ENCODE data around the gene CELA2A.

Gene CELA2A

GRCh38 chr1:15449567-15449966, 7.0 kb upstream of the CELA2A start:
- Histone ChIP-seq H3K23ac (ENCODE audit: low read length in 2 of 2) (peak overlapping the region in 1 of 2 experiments; percentile 9), H3K4ac (ENCODE audit: low read depth in 1 of 2, low read length in 2 of 2) (no peak overlapping the region), H3K9me3 (ENCODE audit: control insufficient read depth, low read length) (no peaks in the 10 kb centered on the region), H3K36me3 (ENCODE audit: control insufficient read depth in 1 of 2, insufficient read depth in 2 of 2, low read depth in 1 of 2, low read length in 2 of 2) (no peaks in the 10 kb centered on the region), H2BK15ac (ENCODE audit: low read depth, poor library complexity, severe bottlenecking) (no peak overlapping the region), H2BK12ac (ENCODE audit: low read length in 2 of 2) (no peak overlapping the region), H2BK120ac (ENCODE audit: low read depth, low read length) (no peak overlapping the region), H4K8ac (ENCODE audit: low read length) (no peak overlapping the region), H4K91ac (ENCODE audit: low read length) (no peak overlapping the region), H3K4me2 (ENCODE audit: low read length, poor library complexity, severe bottlenecking) (no peak overlapping the region), H3K27ac (ENCODE audit: low read length, poor library complexity, severe bottlenecking) (no peak overlapping the region), H2AFZ (ENCODE audit: low read depth, low read length) (no peak overlapping the region), H3K14ac (ENCODE audit: low read length in 2 of 2) (no peak overlapping the region), H2AK5ac (ENCODE audit: low read length, severe bottlenecking) (no peak overlapping the region), H3K9ac (ENCODE audit: low read length) (no peak overlapping the region), H3K27me3 (ENCODE audit: control insufficient read depth in 1 of 2, insufficient read depth in 1 of 2, low read length in 2 of 2) (peaks cover 19 to 30% of the 10 kb centered on the region in 2 experiments), H3K79me1 (replicated peaks; ENCODE audit: low read length, poor library complexity, severe bottlenecking) (no peaks in the 10 kb centered on the region), H3K18ac (ENCODE audit: low read depth in 1 of 2, low read length in 2 of 2) (no peak overlapping the region), H3K4me1 (ENCODE audit: control insufficient read depth, insufficient read depth, low read depth, low read length) (peaks cover 5% of the 10 kb centered on the region), H3K4me3 (ENCODE audit: insufficient read depth in 1 of 2, low read depth in 1 of 2, low read length in 2 of 2) (no peak overlapping the region), H2BK5ac (ENCODE audit: low read depth, low read length, poor library complexity, severe bottlenecking) (no peak overlapping the region)
- no peak for DNase-seq
- WGBS, result 82% methylated on average over 3 of the region's 3 CpGs

DNA sequence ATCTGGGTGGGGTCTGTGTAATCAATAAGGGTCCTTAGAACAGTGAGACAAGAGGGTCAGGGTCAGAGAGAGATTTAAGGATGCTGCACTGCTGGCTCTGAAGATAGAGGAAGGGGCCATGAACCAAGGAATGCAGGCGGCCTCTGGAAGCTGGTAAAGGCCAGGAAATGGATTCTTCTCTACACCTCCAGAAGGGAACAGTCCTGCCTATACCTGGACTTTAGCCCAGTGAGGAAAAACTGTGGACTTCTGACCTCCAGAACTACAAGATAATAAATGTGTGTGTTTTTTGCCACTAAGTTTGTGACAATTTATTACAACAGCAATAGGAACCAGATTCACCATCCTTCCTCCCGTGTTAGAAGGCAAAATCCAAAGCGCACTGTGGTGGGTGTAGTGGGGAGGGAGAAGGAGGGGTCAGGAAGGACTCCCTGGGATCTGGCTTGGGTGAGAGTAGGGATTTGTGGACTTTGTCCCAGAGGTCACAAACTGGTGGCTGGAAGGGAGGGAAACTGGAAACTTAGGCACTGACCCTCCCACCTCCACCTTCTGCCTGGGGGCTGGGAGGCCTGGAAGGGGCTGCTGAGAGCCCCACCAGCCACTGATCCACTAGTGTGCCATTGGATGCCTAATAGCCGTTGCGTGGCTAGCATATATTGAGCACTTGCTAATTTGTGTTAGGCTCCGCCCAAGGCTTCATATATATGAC, 5.4 kb upstream of the CELA2A start:
- Histone ChIP-seq H3K79me1 (replicated peaks; ENCODE audit: low read length, poor library complexity, severe bottlenecking) (no peaks in the 10 kb centered on the region), H2BK5ac (ENCODE audit: low read depth, low read length, poor library complexity, severe bottlenecking) (no peak overlapping the region), H2AK5ac (ENCODE audit: low read length, severe bottlenecking) (no peak overlapping the region), H2BK120ac (ENCODE audit: low read depth, low read length) (no peak overlapping the region), H3K27ac (ENCODE audit: low read length, poor library complexity, severe bottlenecking) (no peak overlapping the region), H3K18ac (ENCODE audit: low read depth in 1 of 2, low read length in 2 of 2) (peak overlapping the region in 1 of 2 experiments; percentile 56), H2AFZ (ENCODE audit: low read depth, low read length) (no peak overlapping the region), H3K9me3 (ENCODE audit: control insufficient read depth, low read length) (no peaks in the 10 kb centered on the region), H3K36me3 (ENCODE audit: control insufficient read depth in 1 of 2, insufficient read depth in 2 of 2, low read depth in 1 of 2, low read length in 2 of 2) (no peaks in the 10 kb centered on the region), H3K23ac (ENCODE audit: low read length in 2 of 2) (no peak overlapping the region), H4K91ac (ENCODE audit: low read length) (no peak overlapping the region), H3K4ac (ENCODE audit: low read depth in 1 of 2, low read length in 2 of 2) (no peak overlapping the region), H3K4me2 (ENCODE audit: low read length, poor library complexity, severe bottlenecking) (no peak overlapping the region), H3K4me3 (ENCODE audit: insufficient read depth in 1 of 2, low read depth in 1 of 2, low read length in 2 of 2) (no peak overlapping the region), H3K4me1 (ENCODE audit: control insufficient read depth, insufficient read depth, low read depth, low read length) (peaks cover 5% of the 10 kb centered on the region), H4K8ac (ENCODE audit: low read length) (no peak overlapping the region), H2BK12ac (ENCODE audit: low read length in 2 of 2) (no peak overlapping the region), H3K27me3 (ENCODE audit: control insufficient read depth in 1 of 2, insufficient read depth in 1 of 2, low read length in 2 of 2) (peaks cover 17% of the 10 kb centered on the region in 2 experiments), H2BK15ac (ENCODE audit: low read depth, poor library complexity, severe bottlenecking) (no peak overlapping the region), H3K9ac (ENCODE audit: low read length) (no peak overlapping the region), H3K14ac (ENCODE audit: low read length in 2 of 2) (no peak overlapping the region)
- 93% methylated on average over 6 of the region's 6 CpGs for WGBS
- no peak for DNase-seq

DNA sequence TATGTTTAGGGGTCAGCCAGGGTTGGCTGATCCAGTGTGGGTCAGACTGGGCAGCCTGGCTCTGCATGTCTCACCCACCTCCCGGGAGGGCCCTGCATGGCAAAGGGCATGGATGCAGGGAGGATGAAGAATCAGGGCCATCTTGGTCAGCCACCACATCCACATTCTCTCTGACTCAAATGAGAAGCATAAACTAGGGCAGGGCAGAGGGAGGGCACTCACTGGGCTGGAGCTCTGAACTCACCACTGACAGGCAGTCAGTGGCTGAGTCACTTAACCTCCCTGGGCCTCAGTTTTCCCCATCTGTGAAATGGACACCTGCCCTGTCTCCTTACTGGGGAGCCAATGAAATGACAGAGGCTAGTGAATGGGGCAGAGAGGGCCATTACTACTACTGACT, 4.3 kb upstream of the CELA2A start:
- Histone ChIP-seq H2AFZ (ENCODE audit: low read depth, low read length) (no peak overlapping the region), H2AK5ac (ENCODE audit: low read length, severe bottlenecking) (no peak overlapping the region), H3K36me3 (ENCODE audit: control insufficient read depth in 1 of 2, insufficient read depth in 2 of 2, low read depth in 1 of 2, low read length in 2 of 2) (no peaks in the 10 kb centered on the region), H3K23ac (ENCODE audit: low read length in 2 of 2) (no peak overlapping the region), H3K27me3 (ENCODE audit: control insufficient read depth in 1 of 2, insufficient read depth in 1 of 2, low read length in 2 of 2) (peaks cover 6 to 8% of the 10 kb centered on the region in 2 experiments), H3K9ac (ENCODE audit: low read length) (no peak overlapping the region), H3K4ac (ENCODE audit: low read depth in 1 of 2, low read length in 2 of 2) (no peak overlapping the region), H2BK120ac (ENCODE audit: low read depth, low read length) (no peak overlapping the region), H3K79me1 (replicated peaks; ENCODE audit: low read length, poor library complexity, severe bottlenecking) (no peaks in the 10 kb centered on the region), H3K27ac (ENCODE audit: low read length, poor library complexity, severe bottlenecking) (no peak overlapping the region), H2BK12ac (ENCODE audit: low read length in 2 of 2) (no peak overlapping the region), H4K91ac (ENCODE audit: low read length) (no peak overlapping the region), H2BK15ac (ENCODE audit: low read depth, poor library complexity, severe bottlenecking) (no peak overlapping the region), H4K8ac (ENCODE audit: low read length) (no peak overlapping the region), H3K14ac (ENCODE audit: low read length in 2 of 2) (no peak overlapping the region), H3K4me1 (ENCODE audit: control insufficient read depth, insufficient read depth, low read depth, low read length) (peaks cover 5% of the 10 kb centered on the region), H3K9me3 (ENCODE audit: control insufficient read depth, low read length) (no peaks in the 10 kb centered on the region), H3K4me2 (ENCODE audit: low read length, poor library complexity, severe bottlenecking) (no peak overlapping the region), H3K4me3 (ENCODE audit: insufficient read depth in 1 of 2, low read depth in 1 of 2, low read length in 2 of 2) (no peak overlapping the region), H3K18ac (ENCODE audit: low read depth in 1 of 2, low read length in 2 of 2) (no peak overlapping the region), H2BK5ac (ENCODE audit: low read depth, low read length, poor library complexity, severe bottlenecking) (no peak overlapping the region)
- DNase-seq, result no peak
- WGBS, result 100% methylated on average over 1 of the region's 1 CpG

DNA sequence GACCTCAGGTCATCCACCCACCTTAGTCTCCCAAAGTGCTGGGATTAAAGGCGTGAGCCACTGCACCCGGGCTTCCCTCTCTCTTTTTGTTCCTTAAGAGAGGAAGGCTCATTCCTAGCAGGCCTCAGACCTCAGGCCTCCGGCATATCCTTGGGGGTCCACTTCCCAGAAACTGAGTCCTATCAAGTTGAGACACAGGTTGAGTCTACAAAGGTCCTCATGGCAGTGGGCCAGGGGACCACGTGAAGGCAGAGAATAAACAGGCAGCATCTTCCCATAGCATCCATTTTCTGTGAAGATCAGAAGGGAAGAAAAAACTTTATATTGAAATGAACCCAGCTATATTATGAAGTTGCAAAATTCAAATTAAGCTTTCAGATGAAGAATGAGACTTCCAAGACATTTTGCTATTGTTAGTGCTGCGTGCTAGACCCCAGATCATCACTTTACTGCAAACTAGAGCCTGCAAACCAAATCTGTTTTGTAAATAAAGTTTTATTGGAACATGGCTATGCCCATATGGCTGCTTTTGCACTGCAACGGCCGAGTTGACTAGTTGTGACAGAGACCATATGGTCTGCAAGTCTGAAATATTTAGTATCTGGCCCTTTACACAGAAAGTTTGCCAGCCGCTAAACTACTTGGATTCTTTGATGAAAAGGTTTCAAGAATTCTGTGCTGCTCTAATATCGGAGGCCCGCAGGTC, 3.5 kb upstream of the CELA2A start:
- Histone ChIP-seq H3K4me2 (ENCODE audit: low read length, poor library complexity, severe bottlenecking) (no peak overlapping the region), H4K91ac (ENCODE audit: low read length) (no peak overlapping the region)

More for the DNA sequence above, 3.5 kb upstream of the CELA2A start:
- Histone ChIP-seq H3K4me3 (ENCODE audit: insufficient read depth in 1 of 2, low read depth in 1 of 2, low read length in 2 of 2) (no peak overlapping the region), H3K18ac (ENCODE audit: low read depth in 1 of 2, low read length in 2 of 2) (no peak overlapping the region), H2BK5ac (ENCODE audit: low read depth, low read length, poor library complexity, severe bottlenecking) (no peak overlapping the region), H3K27me3 (ENCODE audit: control insufficient read depth in 1 of 2, insufficient read depth in 1 of 2, low read length in 2 of 2) (peaks cover 0 to 3% of the 10 kb centered on the region in 2 experiments), H2BK12ac (ENCODE audit: low read length in 2 of 2) (no peak overlapping the region), H2BK15ac (ENCODE audit: low read depth, poor library complexity, severe bottlenecking) (no peak overlapping the region), H3K79me1 (replicated peaks; ENCODE audit: low read length, poor library complexity, severe bottlenecking) (no peaks in the 10 kb centered on the region), H2AFZ (ENCODE audit: low read depth, low read length) (no peak overlapping the region), H3K14ac (ENCODE audit: low read length in 2 of 2) (no peak overlapping the region), H2AK5ac (ENCODE audit: low read length, severe bottlenecking) (no peak overlapping the region), H3K9ac (ENCODE audit: low read length) (no peak overlapping the region), H4K8ac (ENCODE audit: low read length) (no peak overlapping the region), H3K9me3 (ENCODE audit: control insufficient read depth, low read length) (no peaks in the 10 kb centered on the region), H3K4me1 (ENCODE audit: control insufficient read depth, insufficient read depth, low read depth, low read length) (peaks cover 5% of the 10 kb centered on the region), H3K4ac (ENCODE audit: low read depth in 1 of 2, low read length in 2 of 2) (no peak overlapping the region), H2BK120ac (ENCODE audit: low read depth, low read length) (no peak overlapping the region), H3K23ac (ENCODE audit: low read length in 2 of 2) (no peak overlapping the region), H3K27ac (ENCODE audit: low read length, poor library complexity, severe bottlenecking) (no peak overlapping the region), H3K36me3 (ENCODE audit: control insufficient read depth in 1 of 2, insufficient read depth in 2 of 2, low read depth in 1 of 2, low read length in 2 of 2) (no peaks in the 10 kb centered on the region)
- WGBS, result 83% methylated on average over 8 of the region's 10 CpGs
- DNase-seq, result no peak
